IPS-18a (cell line): ENCODE data around the gene MDFI.
A peak's percentile ranks its signal among the peaks of the same experiment; 100 is the strongest.

Source experiments
- H3K27ac ChIP-seq: one replicate; pipeline ENCODE4 v1.5.1; 2013; ENCODE audit warnings: low read length
- H3K27me3 ChIP-seq: one replicate; pipeline ENCODE4 v1.6.1; 2013; ENCODE audit warnings: mild to moderate bottlenecking, low read length; ENCODE audit not compliant: control insufficient read depth, insufficient read depth
- H3K36me3 ChIP-seq: one replicate; pipeline ENCODE4 v1.6.1; 2013; ENCODE audit warnings: low read depth, low read length; ENCODE audit not compliant: control insufficient read depth
- H3K4me1 ChIP-seq: one replicate; pipeline ENCODE4 v1.6.1; 2013; ENCODE audit warnings: low read depth, low read length; ENCODE audit not compliant: control insufficient read depth
- H3K4me3 ChIP-seq: one replicate; pipeline ENCODE4 v1.5.1; 2013; ENCODE audit warnings: low read length
- H3K9ac ChIP-seq: one replicate; pipeline ENCODE4 v1.6.1; 2013; ENCODE audit warnings: mild to moderate bottlenecking, low read length, moderate library complexity
- H3K9me3 ChIP-seq: one replicate; pipeline ENCODE4 v1.6.1; 2013; ENCODE audit warnings: low read depth, low read length; ENCODE audit not compliant: control insufficient read depth

MDFI gene

GRCh38 chr6:41638002-41638934 is at the start of gene MDFI:
Gene MDFI, plus strand, starts transcription at chr6:41638468. Its CDS starts 282 bp downstream, at chr6:41638750.
- Histone ChIP-seq H3K9ac (peak within 1 kb of the TSS; percentile 35), H3K36me3 (no peaks in the 10 kb centered on the region), H3K27ac (no peak within 1 kb of the TSS), H3K4me3 (peak within 1 kb of the TSS; percentile 81), H3K9me3 (no peaks in the 10 kb centered on the region), H3K27me3 (peaks cover 86% of the 10 kb centered on the region), H3K4me1 (peaks cover 14% of the 10 kb centered on the region)

- no peaks in the 10 kb centered on the region for H3K9me3 ChIP-seq
- H3K4me3 ChIP-seq: no peak overlapping the region
- H3K36me3 ChIP-seq: peaks cover 6% of the 10 kb centered on the region
- no peak overlapping the region for H3K9ac ChIP-seq
- no peak overlapping the region for H3K27ac ChIP-seq
- H3K4me1 ChIP-seq: peaks cover 16% of the 10 kb centered on the region
- H3K27me3 ChIP-seq: peaks cover 8% of the 10 kb centered on the region
Observed at GRCh38 chr6:41589223-41589622, 49.0 kb upstream of the MDFI start.

- peaks cover 6% of the 10 kb centered on the region for H3K36me3 ChIP-seq
- H3K27me3 ChIP-seq: peaks cover 8% of the 10 kb centered on the region
- H3K9me3 ChIP-seq: no peaks in the 10 kb centered on the region
- H3K4me1 ChIP-seq: peaks cover 14% of the 10 kb centered on the region
- H3K4me3 ChIP-seq: no peak overlapping the region
- no peak overlapping the region for H3K27ac ChIP-seq
- no peak overlapping the region for H3K9ac ChIP-seq
Observed at GRCh38 chr6:41589636-41590622, 48.3 kb upstream of the MDFI start.

- H3K4me3 ChIP-seq: no peak overlapping the region
- no peak overlapping the region for H3K9ac ChIP-seq
- peaks cover 11% of the 10 kb centered on the region for H3K4me1 ChIP-seq
- no peaks in the 10 kb centered on the region for H3K9me3 ChIP-seq
- peaks cover 8% of the 10 kb centered on the region for H3K27me3 ChIP-seq
- no peak overlapping the region for H3K27ac ChIP-seq
- peaks cover 6% of the 10 kb centered on the region for H3K36me3 ChIP-seq
Observed at GRCh38 chr6:41591122-41591521, 47.1 kb upstream of the MDFI start.

- Histone ChIP-seq H3K27me3 (peaks cover 8% of the 10 kb centered on the region), H3K27ac (no peak overlapping the region), H3K9me3 (no peaks in the 10 kb centered on the region), H3K4me1 (peaks cover 11% of the 10 kb centered on the region), H3K4me3 (no peak overlapping the region), H3K9ac (no peak overlapping the region), H3K36me3 (peaks cover 6% of the 10 kb centered on the region)
Observed at GRCh38 chr6:41591859-41592502, 46.3 kb upstream of the MDFI start.

GRCh38 chr6:41593406-41593805 is 44.9 kb upstream of the MDFI start:
- no peaks in the 10 kb centered on the region for H3K9me3 ChIP-seq
- no peak overlapping the region for H3K9ac ChIP-seq
- no peak overlapping the region for H3K4me3 ChIP-seq
- peaks cover 6% of the 10 kb centered on the region for H3K36me3 ChIP-seq
- no peak overlapping the region for H3K27ac ChIP-seq
- H3K27me3 ChIP-seq: peaks cover 8% of the 10 kb centered on the region
- H3K4me1 ChIP-seq: peaks cover 6% of the 10 kb centered on the region

- no peak overlapping the region for H3K9ac ChIP-seq
- H3K27ac ChIP-seq: no peak overlapping the region
- H3K4me1 ChIP-seq: peaks cover 6% of the 10 kb centered on the region
- peaks cover 6% of the 10 kb centered on the region for H3K36me3 ChIP-seq
- no peaks in the 10 kb centered on the region for H3K9me3 ChIP-seq
- peaks cover 8% of the 10 kb centered on the region for H3K27me3 ChIP-seq
- H3K4me3 ChIP-seq: no peak overlapping the region
Observed at GRCh38 chr6:41593839-41594238, 44.4 kb upstream of the MDFI start.

GRCh38 chr6:41594326-41594725 is 43.9 kb upstream of the MDFI start:
- peaks cover 6% of the 10 kb centered on the region for H3K4me1 ChIP-seq
- no peak overlapping the region for H3K9ac ChIP-seq
- no peak overlapping the region for H3K27ac ChIP-seq
- H3K36me3 ChIP-seq: peaks cover under 1% of the 10 kb centered on the region
- H3K27me3 ChIP-seq: peaks cover 8% of the 10 kb centered on the region
- H3K9me3 ChIP-seq: no peaks in the 10 kb centered on the region
- no peak overlapping the region for H3K4me3 ChIP-seq

- H3K27ac ChIP-seq: no peak overlapping the region
- peaks cover 6% of the 10 kb centered on the region for H3K4me1 ChIP-seq
- no peak overlapping the region for H3K9ac ChIP-seq
- H3K27me3 ChIP-seq: peaks cover 8% of the 10 kb centered on the region
- H3K9me3 ChIP-seq: no peaks in the 10 kb centered on the region
- no peak overlapping the region for H3K4me3 ChIP-seq
- no peaks in the 10 kb centered on the region for H3K36me3 ChIP-seq
Observed at GRCh38 chr6:41594766-41595165, 43.5 kb upstream of the MDFI start.

GRCh38 chr6:41595166-41595565 is 43.1 kb upstream of the MDFI start:
- Histone ChIP-seq H3K9ac (no peak overlapping the region), H3K4me1 (peaks cover 9% of the 10 kb centered on the region), H3K27me3 (peaks cover 8% of the 10 kb centered on the region), H3K27ac (no peak overlapping the region), H3K4me3 (no peak overlapping the region), H3K36me3 (no peaks in the 10 kb centered on the region), H3K9me3 (no peaks in the 10 kb centered on the region)

GRCh38 chr6:41596096-41596685 is 42.1 kb upstream of the MDFI start:
- no peaks in the 10 kb centered on the region for H3K9me3 ChIP-seq
- H3K27ac ChIP-seq: no peak overlapping the region
- no peak overlapping the region for H3K4me3 ChIP-seq
- no peaks in the 10 kb centered on the region for H3K36me3 ChIP-seq
- peaks cover 3% of the 10 kb centered on the region for H3K27me3 ChIP-seq
- no peak overlapping the region for H3K9ac ChIP-seq
- peaks cover 9% of the 10 kb centered on the region for H3K4me1 ChIP-seq
